Endothelial cell (in vitro differentiated cells): ENCODE measurements around the gene ST8SIA1. TPM values are rescaled to one million over a fixed set of nuclear protein-coding genes. Genes with fewer than 3 reads are reported as not detected.

Source experiments
- DNase-seq: peaks from one replicate; pipeline ENCODE4 v3.0.0; 2021; ENCODE audit warnings: low spot score
- H3K27ac Mint-ChIP-seq: one replicate; pipeline ENCODE4 v1.8.0; 2021; ENCODE audit warnings: mixed read lengths, inconsistent platforms; ENCODE audit not compliant: unreplicated experiment
- H3K27me3 Mint-ChIP-seq: one replicate; pipeline ENCODE4 v1.8.0; 2021; ENCODE audit warnings: mild to moderate bottlenecking, moderate library complexity, mixed read lengths, inconsistent platforms; ENCODE audit not compliant: unreplicated experiment
- H3K36me3 Mint-ChIP-seq: one replicate; pipeline ENCODE4 v1.8.0; 2021; ENCODE audit warnings: mild to moderate bottlenecking, low read depth, mixed read lengths, inconsistent platforms; ENCODE audit not compliant: unreplicated experiment
- H3K4me1 Mint-ChIP-seq: one replicate; pipeline ENCODE4 v1.8.0; 2021; ENCODE audit warnings: mild to moderate bottlenecking, mixed read lengths, inconsistent platforms; ENCODE audit not compliant: unreplicated experiment
- H3K4me3 Mint-ChIP-seq: one replicate; pipeline ENCODE4 v1.8.0; 2021; ENCODE audit warnings: mild to moderate bottlenecking, mixed read lengths, inconsistent platforms; ENCODE audit not compliant: unreplicated experiment
- H3K9me3 Mint-ChIP-seq: one replicate; pipeline ENCODE4 v1.8.0; 2021; ENCODE audit warnings: mixed read lengths, inconsistent platforms; ENCODE audit not compliant: unreplicated experiment
- total RNA-seq: library from RNA; stranded (reverse); fragmentation: NEBNext Ultra II Directional; extraction: Animal tissue kit (Norgen Biotek cat#: 25700); gene quantifications from one replicate; pipeline ENCODE4 v1.2.1, GENCODE V29; 2021; ENCODE audit not compliant: unreplicated experiment
- TF ChIP-seq, protein P1 (sequence below): fragments of 200-600 bp; sonication (generic); IDR thresholded peaks from one replicate; pipeline ENCODE4 v1.5.0; 2021; ENCODE audit warnings: antibody characterized with exemption; ENCODE audit not compliant: unreplicated experiment

ST8SIA1 gene
- total RNA-seq, 1 donor from 2014 or later: 0.77 TPM

DNA sequence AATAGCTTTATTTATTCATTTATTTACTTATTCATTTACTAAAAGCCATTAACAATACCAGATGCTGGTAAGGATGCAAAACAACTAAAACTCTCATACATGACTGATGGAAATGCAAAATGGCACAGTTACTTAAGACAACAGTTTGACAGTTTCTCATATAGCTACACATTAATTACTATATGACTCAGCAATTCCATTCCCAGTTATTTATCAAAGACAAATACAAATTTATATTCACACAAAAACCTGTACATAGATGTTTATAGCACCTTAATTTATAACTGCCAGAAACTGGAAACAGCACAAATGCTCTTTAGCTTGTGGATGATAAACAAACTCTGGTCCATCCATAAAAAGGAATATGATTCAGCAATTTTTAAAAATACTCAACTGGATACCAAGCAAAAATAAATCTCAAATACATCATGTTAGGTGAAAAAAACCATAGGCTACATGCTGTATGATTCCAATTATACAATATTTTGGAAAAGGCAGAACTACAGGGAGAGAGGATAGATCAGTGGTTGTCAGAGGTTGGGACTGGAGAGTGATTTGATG is 37.9 kb upstream of the ST8SIA1 start:
- H3K27ac Mint-ChIP-seq: no peak overlapping the region
- peaks cover 8% of the 10 kb centered on the region for H3K9me3 Mint-ChIP-seq
- H3K27me3 Mint-ChIP-seq: no peaks in the 10 kb centered on the region
- no peaks in the 10 kb centered on the region for H3K36me3 Mint-ChIP-seq
- H3K4me3 Mint-ChIP-seq: no peak overlapping the region
- TF ChIP-seq, protein P1, sequence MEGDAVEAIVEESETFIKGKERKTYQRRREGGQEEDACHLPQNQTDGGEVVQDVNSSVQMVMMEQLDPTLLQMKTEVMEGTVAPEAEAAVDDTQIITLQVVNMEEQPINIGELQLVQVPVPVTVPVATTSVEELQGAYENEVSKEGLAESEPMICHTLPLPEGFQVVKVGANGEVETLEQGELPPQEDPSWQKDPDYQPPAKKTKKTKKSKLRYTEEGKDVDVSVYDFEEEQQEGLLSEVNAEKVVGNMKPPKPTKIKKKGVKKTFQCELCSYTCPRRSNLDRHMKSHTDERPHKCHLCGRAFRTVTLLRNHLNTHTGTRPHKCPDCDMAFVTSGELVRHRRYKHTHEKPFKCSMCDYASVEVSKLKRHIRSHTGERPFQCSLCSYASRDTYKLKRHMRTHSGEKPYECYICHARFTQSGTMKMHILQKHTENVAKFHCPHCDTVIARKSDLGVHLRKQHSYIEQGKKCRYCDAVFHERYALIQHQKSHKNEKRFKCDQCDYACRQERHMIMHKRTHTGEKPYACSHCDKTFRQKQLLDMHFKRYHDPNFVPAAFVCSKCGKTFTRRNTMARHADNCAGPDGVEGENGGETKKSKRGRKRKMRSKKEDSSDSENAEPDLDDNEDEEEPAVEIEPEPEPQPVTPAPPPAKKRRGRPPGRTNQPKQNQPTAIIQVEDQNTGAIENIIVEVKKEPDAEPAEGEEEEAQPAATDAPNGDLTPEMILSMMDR: no peak
- H3K4me1 Mint-ChIP-seq: no peaks in the 10 kb centered on the region
- DNase-seq: no peak

DNA sequence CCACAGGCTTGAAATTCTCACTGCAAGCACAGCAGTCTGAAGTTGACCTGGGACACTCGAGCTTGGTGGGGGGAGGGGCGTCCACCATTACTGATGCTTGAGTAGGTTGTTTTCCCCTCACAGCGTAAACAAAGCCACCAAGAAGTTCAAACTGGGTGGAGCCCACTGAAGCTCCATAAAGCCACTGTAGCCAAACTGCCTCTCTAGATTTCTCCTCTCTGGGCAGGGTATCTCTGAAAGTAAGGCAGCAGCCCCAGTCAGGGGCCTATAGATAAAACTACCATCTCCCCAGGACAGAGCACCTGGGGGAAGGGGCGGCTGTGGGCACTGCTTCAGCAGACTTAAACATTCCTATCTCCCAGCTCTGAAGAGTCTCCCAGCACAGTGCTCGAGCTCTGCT is 31.7 kb upstream of the ST8SIA1 start:
- Mint-ChIP-seq H3K27me3 (peaks cover 2% of the 10 kb centered on the region), H3K4me3 (no peak overlapping the region), H3K9me3 (peaks cover 8% of the 10 kb centered on the region), H3K4me1 (no peaks in the 10 kb centered on the region), H3K27ac (no peak overlapping the region), H3K36me3 (no peaks in the 10 kb centered on the region)
- TF ChIP-seq, protein P1: no peak
- no peak for DNase-seq

DNA sequence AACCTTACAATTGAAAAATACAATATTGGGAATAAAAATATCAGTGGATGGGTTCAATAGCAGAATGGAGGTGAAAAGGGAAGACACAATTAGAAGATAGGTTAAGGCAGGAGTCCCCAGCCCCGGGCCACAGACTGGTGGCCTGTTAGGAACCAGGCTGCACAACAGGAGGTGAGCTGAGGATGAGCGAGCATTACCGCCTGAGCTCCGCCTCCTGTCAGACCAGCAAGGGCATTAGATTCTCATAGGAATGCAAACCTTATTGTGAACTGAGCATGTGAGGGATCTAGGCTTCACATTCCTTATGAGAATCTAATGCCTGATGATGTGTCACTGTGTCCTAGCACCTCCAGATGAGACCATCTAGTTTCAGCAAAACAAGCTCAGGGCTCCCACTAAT is 27.3 kb upstream of the ST8SIA1 start:
- DNase-seq: no peak
- Mint-ChIP-seq H3K4me1 (no peaks in the 10 kb centered on the region), H3K36me3 (no peaks in the 10 kb centered on the region), H3K27ac (no peak overlapping the region), H3K27me3 (no peaks in the 10 kb centered on the region), H3K9me3 (no peaks in the 10 kb centered on the region), H3K4me3 (no peak overlapping the region)
- TF ChIP-seq, protein P1: no peak

DNA sequence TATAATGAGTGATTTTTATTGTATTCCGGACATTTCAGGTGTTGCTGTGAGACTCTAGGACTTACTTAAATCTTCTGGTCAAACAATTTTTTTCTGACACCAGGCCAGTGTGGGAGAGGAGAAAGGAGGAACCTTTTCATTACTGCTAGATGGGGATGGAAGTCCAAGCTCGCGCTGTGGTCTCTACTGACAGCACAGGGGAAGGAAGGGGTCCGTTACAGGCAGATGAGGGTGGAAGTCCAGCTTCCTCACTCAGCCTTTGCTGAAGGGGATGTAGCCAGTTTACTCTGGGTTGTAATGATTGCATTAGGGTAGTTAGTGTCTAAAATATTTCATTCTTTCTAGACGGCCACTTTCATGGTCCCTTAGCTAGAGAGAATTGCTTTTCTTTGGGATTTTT is 26.3 kb upstream of the ST8SIA1 start:
- TF ChIP-seq, protein P1: no peak
- Mint-ChIP-seq H3K27ac (no peak overlapping the region), H3K4me3 (no peak overlapping the region), H3K27me3 (no peaks in the 10 kb centered on the region), H3K9me3 (no peaks in the 10 kb centered on the region), H3K36me3 (no peaks in the 10 kb centered on the region), H3K4me1 (no peaks in the 10 kb centered on the region)
- no peak for DNase-seq

DNA sequence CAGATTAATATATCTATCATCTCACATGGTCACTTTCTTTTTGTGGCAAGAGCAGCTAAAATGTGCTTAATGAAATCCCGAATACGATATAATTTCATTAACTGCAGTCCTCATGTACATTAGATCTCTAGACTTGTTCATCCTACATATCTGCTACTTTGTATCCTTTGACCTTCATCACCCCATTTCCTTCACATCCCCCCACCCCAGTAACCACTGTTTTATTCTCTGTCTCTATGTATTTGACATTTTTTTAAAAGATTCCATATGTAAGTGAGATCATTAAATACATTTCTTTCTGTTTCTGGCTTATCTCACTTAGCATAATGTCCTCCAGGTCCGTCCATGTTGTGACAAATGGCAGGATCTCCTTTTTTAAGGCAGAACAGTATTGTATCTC is 23.0 kb upstream of the ST8SIA1 start:
- Mint-ChIP-seq H3K27ac (no peak overlapping the region), H3K4me1 (no peaks in the 10 kb centered on the region), H3K4me3 (no peak overlapping the region), H3K36me3 (no peaks in the 10 kb centered on the region), H3K9me3 (no peaks in the 10 kb centered on the region), H3K27me3 (peaks cover 1% of the 10 kb centered on the region)
- TF ChIP-seq, protein P1: no peak
- DNase-seq: no peak
